WTC11 (cell line): ENCODE measurements around the gene METTL21C.

ENCODE experiments used
- ATF3 ChIP-seq: sonication (generic); formaldehyde crosslinking; conservative IDR thresholded peaks from 2 replicates; pipeline ENCODE4 v1.8.1; 2022; ENCODE audit warnings: mild to moderate bottlenecking, missing genetic modification reagents
- GTF2I ChIP-seq: fragments of 250-450 bp; sonication (Bioruptor Pico); conservative IDR thresholded peaks from 2 replicates; pipeline ENCODE4 v1.4.0; 2021; ENCODE audit warnings: mild to moderate bottlenecking
- NFE2L1 ChIP-seq: sonication (generic); formaldehyde crosslinking; IDR thresholded peaks from 2 replicates; pipeline ENCODE4 v1.8.1; 2023; ENCODE audit warnings: missing genetic modification reagents
- ZNF281 ChIP-seq: sonication (generic); formaldehyde crosslinking; IDR thresholded peaks from 2 replicates; pipeline ENCODE4 v1.8.0; 2023; ENCODE audit warnings: mild to moderate bottlenecking, missing genetic modification reagents
- ZNF317 ChIP-seq: sonication (generic); formaldehyde crosslinking; IDR thresholded peaks from 2 replicates; pipeline ENCODE4 v1.8.1; 2023; ENCODE audit warnings: low read depth, mild to moderate bottlenecking, moderate library complexity, missing genetic modification reagents, borderline replicate concordance

- no peak for TF ChIP-seq ATF3
- no peak for TF ChIP-seq ZNF281 (CRISPR knock-in tag)
- no peak for TF ChIP-seq ZNF317 (CRISPR knock-in tag)
- no peak for TF ChIP-seq GTF2I (CRISPR knock-in tag)
- no peak for TF ChIP-seq NFE2L1 (CRISPR knock-in tag)
Observed at GRCh38 chr13:102682727-102683126, 12.1 kb downstream of the METTL21C start.
